IMR-90 (cell line): Measurements from ENCODE around the gene ELK3. TPM values are rescaled to one million over a fixed set of nuclear protein-coding genes. Genes with fewer than 3 reads are reported as not detected.

Experiments
- ATAC-seq: fragments of 200-7000 bp; cut with Tn5 transposase; 2 replicates; pipeline ENCODE4 v1.9.1; 2020; ENCODE audit warnings: low read depth, mild to moderate bottlenecking, moderate library complexity
- BruUV-seq: library from RNA; stranded (reverse); fragments of 400-500 nt; replicated peaks from 2 replicates; lab custom pipeline; 2021; lab: Mats Ljungman, UMichigan
- CTCF ChIA-PET: fragments of 300-600 bp; formaldehyde crosslinking; extraction: SDS; loops from one replicate; lab custom pipeline; 2021; ENCODE audit warnings: antibody characterized with exemption; lab: Yijun Ruan, JAX
- POLR2A ChIA-PET: fragments of 300-600 bp; sonication (Branson Sonifier 250); formaldehyde crosslinking; loops from one replicate; lab custom pipeline; 2022; ENCODE audit warnings: antibody characterized with exemption; ENCODE audit not compliant: unreplicated experiment; lab: Charles Lee
- DNase-seq: peaks from one replicate; pipeline ENCODE4 v3.0.0; 2013
- H2AFZ ChIP-seq: replicated peaks from 2 replicates; pipeline ENCODE3; 2013; ENCODE audit warnings: low read length, mild to moderate bottlenecking; ENCODE audit not compliant: poor library complexity
- H2AK5ac ChIP-seq: 2 replicates; pipeline ENCODE4 v1.6.1; 2013; ENCODE audit warnings: low read depth, low read length, inconsistent platforms
- H2AK9ac ChIP-seq: replicated peaks from 2 replicates; pipeline ENCODE3; 2013; ENCODE audit warnings: mild to moderate bottlenecking, low read depth, low read length, moderate library complexity; ENCODE audit not compliant: poor library complexity
- H2BK120ac ChIP-seq: 2 replicates; pipeline ENCODE4 v1.6.1; 2013; ENCODE audit warnings: low read depth, low read length, inconsistent platforms
- H2BK15ac ChIP-seq: 3 replicates; pipeline ENCODE4 v1.6.1; 2013; ENCODE audit warnings: low read depth, low read length, inconsistent platforms
- H2BK20ac ChIP-seq: 2 replicates; pipeline ENCODE4 v1.6.1; 2013; ENCODE audit warnings: low read depth, mild to moderate bottlenecking, inconsistent platforms, low read length, moderate library complexity
- H2BK5ac ChIP-seq: 2 replicates; pipeline ENCODE4 v1.6.1; 2013; ENCODE audit warnings: mild to moderate bottlenecking, low read depth, low read length, inconsistent platforms; ENCODE audit not compliant: poor library complexity, severe bottlenecking
- H3K14ac ChIP-seq: replicated peaks from 2 replicates; pipeline ENCODE4 v1.6.1; 2013; ENCODE audit warnings: low read depth, low read length, inconsistent platforms
- H3K18ac ChIP-seq: 2 replicates; pipeline ENCODE4 v1.6.1; 2013; ENCODE audit warnings: low read depth, low read length, control low read depth
- H3K23ac ChIP-seq: 2 replicates; pipeline ENCODE4 v1.6.1; 2013; ENCODE audit warnings: low read depth, low read length, inconsistent platforms
- H3K27ac ChIP-seq: 2 replicates; pipeline ENCODE4 v1.5.1; 2013; ENCODE audit warnings: mild to moderate bottlenecking, control low read depth, low read length; ENCODE audit not compliant: insufficient read depth
- H3K27me3 ChIP-seq: 2 replicates; pipeline ENCODE4 v1.6.1; 2013; ENCODE audit warnings: low read length; ENCODE audit not compliant: control insufficient read depth, insufficient read depth
- H3K36me3 ChIP-seq: 2 replicates; pipeline ENCODE4 v1.6.1; 2013; ENCODE audit warnings: low read length, mixed read lengths; ENCODE audit not compliant: control insufficient read depth, insufficient read depth
- H3K4ac ChIP-seq: 2 replicates; pipeline ENCODE4 v1.6.1; 2013; ENCODE audit warnings: low read depth, low read length, inconsistent platforms
- H3K4me1 ChIP-seq: 2 replicates; pipeline ENCODE4 v1.6.1; 2013; ENCODE audit warnings: low read length, mixed read lengths; ENCODE audit not compliant: control insufficient read depth, insufficient read depth
- H3K4me2 ChIP-seq: 2 replicates; pipeline ENCODE4 v1.6.1; 2013; ENCODE audit warnings: low read depth, mild to moderate bottlenecking, control low read depth, low read length, moderate library complexity
- H3K4me3 ChIP-seq: 2 replicates; pipeline ENCODE4 v1.5.1; 2013; ENCODE audit warnings: low read depth, mild to moderate bottlenecking, control low read depth, low read length, moderate library complexity; ENCODE audit not compliant: insufficient read depth
- H3K56ac ChIP-seq: 2 replicates; pipeline ENCODE4 v1.6.1; 2013; ENCODE audit warnings: low read length, inconsistent platforms; ENCODE audit not compliant: insufficient read depth; ENCODE audit errors: extremely low read depth
- H3K79me1 ChIP-seq, 2 experiments: 2 replicates each; pipeline ENCODE4 v1.6.1; 2013; ENCODE audit warnings: low read length in 2 of 2, inconsistent platforms in 1 of 2, low read depth in 1 of 2
- H3K9ac ChIP-seq: 2 replicates; pipeline ENCODE4 v1.6.1; 2013; ENCODE audit warnings: low read depth, low read length, control low read depth
- H3K9me1 ChIP-seq: 2 replicates; pipeline ENCODE4 v1.6.1; 2013; ENCODE audit warnings: low read length, inconsistent platforms; ENCODE audit not compliant: insufficient read depth
- H3K9me3 ChIP-seq: 2 replicates; pipeline ENCODE4 v1.6.1; 2013; ENCODE audit warnings: low read length; ENCODE audit not compliant: control insufficient read depth, insufficient read depth
- H4K20me1 ChIP-seq: 2 replicates; pipeline ENCODE4 v1.6.1; 2013; ENCODE audit warnings: low read length, inconsistent platforms; ENCODE audit not compliant: insufficient read depth
- H4K5ac ChIP-seq: 2 replicates; pipeline ENCODE4 v1.6.1; 2013; ENCODE audit warnings: mild to moderate bottlenecking, low read depth, low read length, control low read depth
- H4K8ac ChIP-seq, 2 experiments: 2 replicates each; pipeline ENCODE4 v1.6.1; 2013; ENCODE audit warnings: low read depth in 2 of 2, low read length in 2 of 2, control low read depth in 1 of 2, inconsistent platforms in 1 of 2
- H4K91ac ChIP-seq: 2 replicates; pipeline ENCODE4 v1.6.1; 2013; ENCODE audit warnings: low read depth, low read length, inconsistent platforms; ENCODE audit not compliant: insufficient read depth
- BHLHE40 ChIP-seq: fragments of 150-350 bp; IDR thresholded peaks from 2 replicates; pipeline ENCODE4 v1.6.1; 2016; ENCODE audit warnings: mild to moderate bottlenecking, low read depth, low read length
- CEBPB ChIP-seq: IDR thresholded peaks from 2 replicates; pipeline ENCODE4 v1.6.1; 2012; ENCODE audit warnings: low read depth, low read length, improper control_type of control experiment
- CHD1 ChIP-seq: IDR thresholded peaks from 2 replicates; pipeline ENCODE4 v1.6.1; 2012; ENCODE audit warnings: low read depth, low read length, improper control_type of control experiment
- ELK1 ChIP-seq: fragments of 150-350 bp; IDR thresholded peaks from 2 replicates; pipeline ENCODE4 v1.6.1; 2016; ENCODE audit warnings: low read depth, mild to moderate bottlenecking, low read length, moderate library complexity, borderline replicate concordance
- FOS ChIP-seq: fragments of 150-350 bp; IDR thresholded peaks from 2 replicates; pipeline ENCODE4 v1.6.1; 2016; ENCODE audit warnings: low read depth, low read length
- MAFK ChIP-seq: IDR thresholded peaks from 2 replicates; pipeline ENCODE4 v1.6.1; 2012; ENCODE audit warnings: low read depth, low read length, improper control_type of control experiment
- MXI1 ChIP-seq: IDR thresholded peaks from 2 replicates; pipeline ENCODE4 v1.6.1; 2012; ENCODE audit warnings: low read depth, mild to moderate bottlenecking, low read length, moderate library complexity, borderline replicate concordance
- NFE2L2 ChIP-seq: fragments of 150-350 bp; IDR thresholded peaks from 2 replicates; pipeline ENCODE4 v1.6.1; 2016; ENCODE audit warnings: low read depth, mild to moderate bottlenecking, low read length
- POLR2A ChIP-seq: IDR thresholded peaks from 2 replicates; pipeline ENCODE4 v1.6.1; 2012; ENCODE audit warnings: mild to moderate bottlenecking, low read depth, low read length
- RAD21 ChIP-seq: IDR thresholded peaks from 2 replicates; pipeline ENCODE4 v1.6.1; 2012; ENCODE audit warnings: low read length, improper control_type of control experiment
- RFX5 ChIP-seq: IDR thresholded peaks from 2 replicates; pipeline ENCODE4 v1.8.0; 2012; ENCODE audit warnings: low read depth, mild to moderate bottlenecking, low read length, moderate library complexity
- SMC3 ChIP-seq: fragments of 150-350 bp; IDR thresholded peaks from 2 replicates; pipeline ENCODE4 v1.6.1; 2016; ENCODE audit warnings: low read depth, mild to moderate bottlenecking, antibody characterized with exemption, low read length, moderate library complexity
- WGBS, 2 experiments: methylation state at CpG; one replicate each; pipeline versions ENCODE4 v1.1.5 to v1.1.7; 2013; ENCODE audit warnings: missing lambda C conversion rate in 2 of 2; ENCODE audit not compliant: insufficient read length in 1 of 2; ENCODE audit errors: extremely low coverage in 2 of 2; 5-methylcytosine and 5-hydroxymethylcytosine counted together
- dilution Hi-C: fragments of 300-500 bp; cut with HindIII; formaldehyde crosslinking; loops from one replicate; pipeline ENCODE4 v1.14.3; 2018; ENCODE audit warnings: low sequenced_read_pairs; ENCODE audit not compliant: unreplicated experiment
- in situ Hi-C: fragments of 300-500 bp; cut with MboI; formaldehyde crosslinking; loops from 3 replicates; pipeline ENCODE4 v1.14.3; 2019; ENCODE audit warnings: low sequenced_read_pairs, inconsistent platforms, mixed read lengths
- intact Hi-C: fragments of 100-400 bp; cut with micrococcal nuclease; formaldehyde crosslinking; loops from 2 replicates; pipeline ENCODE4 v1.10.0; 2022
- polyA plus RNA-seq, 3 experiments: library from polyadenylated mRNA; depleted of rRNA; stranded (reverse); fragments of >200 nt; gene quantifications; 2 replicates each; pipeline ENCODE4 v1.2.3, GENCODE V29; 2012; ENCODE audit warnings: low replicate concordance in 1 of 3
- total RNA-seq: library from RNA; depleted of rRNA; stranded (reverse); fragments of >200 nt; gene quantifications from 2 replicates; pipeline ENCODE4 v1.2.3, GENCODE V29; 2012
- TF ChIP-seq, protein P1 (sequence below): fragments of 150-350 bp; IDR thresholded peaks from 2 replicates; pipeline ENCODE4 v1.6.1; 2017; ENCODE audit warnings: mild to moderate bottlenecking, antibody characterized with exemption, low read length, low read depth

ELK3 gene
- total and polyA plus RNA-seq, 2 of the 4 experiments (the other 2 are of a cell fraction): 14.5 to 27.5 TPM

GRCh38 chr12:96218989-96219678 is 25.0 kb downstream of the ELK3 start (continued):
- TF ChIP-seq SMC3 (no peak), NFE2L2 (no peak)

- intact Hi-C loops: no loop called here
- H3K9me3 ChIP-seq: no peaks in the 10 kb centered on the region
- no peak overlapping the region for H3K4me3 ChIP-seq
- peak overlapping the region; percentile 93 for H3K14ac ChIP-seq
- peak; percentile 98 for DNase-seq
- peaks cover 4% of the 10 kb centered on the region for H4K20me1 ChIP-seq
- peak overlapping the region; percentile 56 for H2AFZ ChIP-seq
- H3K4me1 ChIP-seq: peaks cover 14% of the 10 kb centered on the region
- peak overlapping the region; percentile 95 for H2BK20ac ChIP-seq
- H4K91ac ChIP-seq: peak overlapping the region; percentile 85
- peak overlapping the region; percentile 83 for H3K27ac ChIP-seq
- peak overlapping the region; percentile 9 for H3K9ac ChIP-seq
- WGBS, 2 experiments: 34% methylated on average over 5 of the region's 15 CpGs; no CpG with 5 or more reads in 1 of the 2 experiments
- H4K8ac ChIP-seq: peak overlapping the region; percentile 83 to 96
- H3K56ac ChIP-seq: peak overlapping the region; percentile 85
- POLR2A ChIA-PET: interaction anchor here (0.6 kb wide), 1 partner anchor 181 kb away, joined by 3 read pairs; the partner anchor contains the start of gene CDK17
- peak overlapping the region; percentile 94 for H3K23ac ChIP-seq
- peaks cover 30 to 79% of the 10 kb centered on the region in 2 experiments for H3K79me1 ChIP-seq
- BruUV-seq: no TSS peak
- H3K9me1 ChIP-seq: peaks cover 9% of the 10 kb centered on the region
- peak overlapping the region; percentile 100 for H2BK5ac ChIP-seq
- peak overlapping the region; percentile 94 for H2BK120ac ChIP-seq
- H3K4ac ChIP-seq: peak overlapping the region; percentile 98
- TF ChIP-seq MAFK (peak; percentile 84), RFX5 (no peak), NFE2L2 (peak; percentile 79), ELK1 (no peak), MXI1 (peak; percentile 65; the same call in 1 of the 2 replicates), RAD21 (peak; percentile 27), SMC3 (no peak), FOS (peak; percentile 93), CEBPB (peak; percentile 69), CHD1 (no peak), BHLHE40 (peak; percentile 80), POLR2A (peak; percentile 60; the same call in 1 of the 2 replicates)
- TF ChIP-seq, protein P1, sequence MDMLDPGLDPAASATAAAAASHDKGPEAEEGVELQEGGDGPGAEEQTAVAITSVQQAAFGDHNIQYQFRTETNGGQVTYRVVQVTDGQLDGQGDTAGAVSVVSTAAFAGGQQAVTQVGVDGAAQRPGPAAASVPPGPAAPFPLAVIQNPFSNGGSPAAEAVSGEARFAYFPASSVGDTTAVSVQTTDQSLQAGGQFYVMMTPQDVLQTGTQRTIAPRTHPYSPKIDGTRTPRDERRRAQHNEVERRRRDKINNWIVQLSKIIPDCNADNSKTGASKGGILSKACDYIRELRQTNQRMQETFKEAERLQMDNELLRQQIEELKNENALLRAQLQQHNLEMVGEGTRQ: peak; percentile 14; the same call in 1 of the 2 replicates
- CTCF ChIA-PET: interaction anchor here (1.0 to 1.6 kb wide), 3 partner anchors 29 to 277 kb away, joined by 3 to 4 read pairs (median 3); no protein-coding TSS in a partner anchor
- H2AK9ac ChIP-seq: peak overlapping the region; percentile 94
- peak overlapping the region; percentile 92; the same call in 2 of the 3 replicates for H2BK15ac ChIP-seq
- H3K4me2 ChIP-seq: peak overlapping the region; percentile 39
- H3K36me3 ChIP-seq: peaks cover 9% of the 10 kb centered on the region; the same call in 1 of the 2 replicates
- H4K5ac ChIP-seq: peak overlapping the region; percentile 78
- peak overlapping the region; percentile 34 for H3K18ac ChIP-seq
- in situ Hi-C loops: loop anchor here (25.0 kb wide), 1 partner anchor 607 kb away; no protein-coding TSS in a partner anchor
- dilution Hi-C loops: no loop called here
- peak; percentile 96 for ATAC-seq
- peak overlapping the region; percentile 87 for H2AK5ac ChIP-seq
- H3K27me3 ChIP-seq: no peaks in the 10 kb centered on the region
These were observed 25.6 kb downstream of the ELK3 start for GRCh38 chr12:96219700-96220206.
